Caco-2 (cell line): ENCODE measurements around the gene GLP2R. TPM values are rescaled to one million over a fixed set of nuclear protein-coding genes. Genes with fewer than 3 reads are reported as not detected.

Source experiments
- BruUV-seq: library from RNA; stranded (reverse); fragments of 400-500 nt; replicated peaks from 2 replicates; lab custom pipeline; 2021; lab: Mats Ljungman, UMichigan
- CTCF ChIA-PET: fragments of 300-600 bp; sonication (Branson Sonifier 250); formaldehyde crosslinking; loops from one replicate; lab custom pipeline; 2022; ENCODE audit warnings: antibody characterized with exemption; lab: Charles Lee
- POLR2A ChIA-PET: fragments of 300-600 bp; sonication (Branson Sonifier 250); formaldehyde crosslinking; loops from one replicate; lab custom pipeline; 2022; ENCODE audit warnings: antibody characterized with exemption; lab: Charles Lee
- DNase-seq, 2 experiments: peaks; one replicate each; pipeline versions ENCODE4 v3.0.0 to v3.0.0-alpha.2; 2020 to 2022
- H3K27me3 ChIP-seq: replicated peaks from 2 replicates; pipeline ENCODE4 v1.6.0; 2011; ENCODE audit warnings: low read length; ENCODE audit not compliant: control insufficient read depth, insufficient read depth
- H3K36me3 ChIP-seq: 2 replicates; pipeline ENCODE4 v1.5.1; 2011; ENCODE audit warnings: low read length; ENCODE audit not compliant: control insufficient read depth, insufficient read depth
- H3K4me1 ChIP-seq: fragments of 250-450 bp; sonication (Bioruptor Pico); 2 replicates; pipeline ENCODE4 v1.5.1; 2020; ENCODE audit warnings: mild to moderate bottlenecking
- H3K4me3 ChIP-seq: 2 replicates; pipeline ENCODE4 v1.5.1; 2011; ENCODE audit warnings: low read depth, mild to moderate bottlenecking, control low read depth, low read length
- H3K9me3 ChIP-seq: fragments of 250-450 bp; sonication (Bioruptor Pico); 2 replicates; pipeline ENCODE4 v1.5.1; 2020; ENCODE audit warnings: mild to moderate bottlenecking, moderate library complexity
- H3K27ac Mint-ChIP-seq: one replicate; pipeline ENCODE4 v1.8.0; 2022; ENCODE audit warnings: mixed read lengths; ENCODE audit not compliant: unreplicated experiment
- H3K27me3 Mint-ChIP-seq: one replicate; pipeline ENCODE4 v1.8.0; 2022; ENCODE audit warnings: mixed read lengths; ENCODE audit not compliant: insufficient read depth, unreplicated experiment
- H3K36me3 Mint-ChIP-seq: one replicate; pipeline ENCODE4 v1.8.0; 2022; ENCODE audit warnings: mild to moderate bottlenecking, mixed read lengths; ENCODE audit not compliant: insufficient read depth, unreplicated experiment
- H3K4me1 Mint-ChIP-seq: one replicate; pipeline ENCODE4 v1.8.0; 2022; ENCODE audit warnings: low read depth, mixed read lengths; ENCODE audit not compliant: unreplicated experiment
- H3K4me3 Mint-ChIP-seq: one replicate; pipeline ENCODE4 v1.8.0; 2022; ENCODE audit warnings: mild to moderate bottlenecking, moderate library complexity, mixed read lengths; ENCODE audit not compliant: unreplicated experiment
- H3K9me3 Mint-ChIP-seq: one replicate; pipeline ENCODE4 v1.8.0; 2022; ENCODE audit warnings: mixed read lengths; ENCODE audit not compliant: unreplicated experiment
- intact Hi-C: fragments of 100-400 bp; cut with micrococcal nuclease; formaldehyde crosslinking; loops from one replicate; pipeline ENCODE4 v1.10.0; 2022; ENCODE audit not compliant: unreplicated experiment
- total RNA-seq: library from RNA; stranded (reverse); gene quantifications from 2 replicates; pipeline ENCODE4 v1.2.3, GENCODE V29; 2022
- TF ChIP-seq, protein P1 (sequence below), 2 experiments: fragments of 200-600 bp in 1 of 2; IDR thresholded peaks; 1 replicate in 1 of 2; 2 replicates in 1 of 2; pipeline versions ENCODE4 v1.5.1 to v1.8.0; 2011 to 2022; ENCODE audit warnings: antibody characterized with exemption in 1 of 2, control low read depth in 1 of 2, inconsistent platforms in 1 of 2, low read depth in 1 of 2, low read length in 1 of 2, mild to moderate bottlenecking in 1 of 2, moderate library complexity in 1 of 2; ENCODE audit not compliant: insufficient read depth in 1 of 2, severe bottlenecking in 1 of 2, unreplicated experiment in 1 of 2

Gene GLP2R
- total RNA-seq, 1 experiment from 2014 or later = not detected

DNA sequence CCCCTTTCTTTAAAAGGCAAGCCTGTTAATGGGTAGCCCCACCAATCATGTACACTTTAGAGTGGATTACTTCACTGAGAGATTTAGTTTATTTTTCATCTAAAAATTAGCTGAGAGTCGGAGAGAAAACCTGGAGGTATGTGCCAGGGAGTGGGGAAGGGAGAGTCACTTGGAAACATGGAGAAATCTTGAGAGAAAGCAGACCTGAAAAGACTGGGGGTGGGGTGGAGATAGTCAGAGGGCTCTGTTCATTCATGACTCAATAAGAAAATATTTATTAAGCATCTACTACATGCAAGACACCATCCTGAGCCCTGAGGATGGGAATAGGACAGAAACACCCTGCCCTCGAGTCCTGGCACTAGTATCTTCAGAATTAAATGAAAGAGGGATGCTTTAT, 106.8 kb downstream of the GLP2R start:
- no peaks in the 10 kb centered on the region for H3K27me3 Mint-ChIP-seq
- intact Hi-C loops = no loop called here
- TF ChIP-seq, protein P1, sequence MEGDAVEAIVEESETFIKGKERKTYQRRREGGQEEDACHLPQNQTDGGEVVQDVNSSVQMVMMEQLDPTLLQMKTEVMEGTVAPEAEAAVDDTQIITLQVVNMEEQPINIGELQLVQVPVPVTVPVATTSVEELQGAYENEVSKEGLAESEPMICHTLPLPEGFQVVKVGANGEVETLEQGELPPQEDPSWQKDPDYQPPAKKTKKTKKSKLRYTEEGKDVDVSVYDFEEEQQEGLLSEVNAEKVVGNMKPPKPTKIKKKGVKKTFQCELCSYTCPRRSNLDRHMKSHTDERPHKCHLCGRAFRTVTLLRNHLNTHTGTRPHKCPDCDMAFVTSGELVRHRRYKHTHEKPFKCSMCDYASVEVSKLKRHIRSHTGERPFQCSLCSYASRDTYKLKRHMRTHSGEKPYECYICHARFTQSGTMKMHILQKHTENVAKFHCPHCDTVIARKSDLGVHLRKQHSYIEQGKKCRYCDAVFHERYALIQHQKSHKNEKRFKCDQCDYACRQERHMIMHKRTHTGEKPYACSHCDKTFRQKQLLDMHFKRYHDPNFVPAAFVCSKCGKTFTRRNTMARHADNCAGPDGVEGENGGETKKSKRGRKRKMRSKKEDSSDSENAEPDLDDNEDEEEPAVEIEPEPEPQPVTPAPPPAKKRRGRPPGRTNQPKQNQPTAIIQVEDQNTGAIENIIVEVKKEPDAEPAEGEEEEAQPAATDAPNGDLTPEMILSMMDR (IDR thresholded peaks at IDR 0.05; ENCODE audit: insufficient read depth in 1 of 2, low read depth in 1 of 2, low read length in 1 of 2, severe bottlenecking in 1 of 2, unreplicated experiment in 1 of 2) = no peak
- no peak for DNase-seq
- H3K4me1 Mint-ChIP-seq = no peaks in the 10 kb centered on the region
- no peaks in the 10 kb centered on the region for H3K9me3 ChIP-seq
- no peak overlapping the region for H3K4me3 Mint-ChIP-seq
- no peak overlapping the region for H3K27ac Mint-ChIP-seq
- POLR2A ChIA-PET = no interaction called here
- no peak overlapping the region for H3K4me3 ChIP-seq
- CTCF ChIA-PET = no interaction called here
- H3K36me3 ChIP-seq = no peaks in the 10 kb centered on the region
- no TSS peak for BruUV-seq
- H3K27me3 ChIP-seq = no peaks in the 10 kb centered on the region
- no peaks in the 10 kb centered on the region for H3K36me3 Mint-ChIP-seq
- H3K4me1 ChIP-seq = no peaks in the 10 kb centered on the region
- H3K9me3 Mint-ChIP-seq = no peaks in the 10 kb centered on the region

DNA sequence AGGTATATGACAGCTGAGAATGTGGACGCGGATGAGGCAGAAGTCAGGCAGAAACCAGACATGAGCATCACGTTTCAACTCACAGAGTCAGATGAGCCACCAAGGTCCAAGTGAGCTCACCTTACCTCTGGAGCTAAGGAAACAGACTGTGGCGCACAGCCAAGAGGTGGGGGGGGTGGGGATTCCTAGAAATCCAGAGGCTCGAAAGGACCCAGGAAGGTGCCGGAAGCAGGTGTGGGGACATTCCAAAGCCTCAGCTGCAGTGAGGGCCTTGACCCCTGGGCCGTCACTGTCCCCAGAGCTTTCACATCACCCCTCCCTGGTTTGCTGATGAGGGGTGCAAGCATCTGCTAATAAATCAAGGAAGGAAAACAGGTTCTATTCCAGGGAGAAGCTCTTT, 108.6 kb downstream of the GLP2R start:
- no peaks in the 10 kb centered on the region for H3K9me3 ChIP-seq
- no peak overlapping the region for H3K4me3 ChIP-seq
- no peaks in the 10 kb centered on the region for H3K4me1 Mint-ChIP-seq
- H3K4me3 Mint-ChIP-seq = no peak overlapping the region
- no peaks in the 10 kb centered on the region for H3K36me3 ChIP-seq
- H3K36me3 Mint-ChIP-seq = no peaks in the 10 kb centered on the region
- intact Hi-C loops = no loop called here
- CTCF ChIA-PET = no interaction called here
- no peaks in the 10 kb centered on the region for H3K9me3 Mint-ChIP-seq
- H3K4me1 ChIP-seq = no peaks in the 10 kb centered on the region
- DNase-seq = no peak
- no TSS peak for BruUV-seq
- no peak overlapping the region for H3K27ac Mint-ChIP-seq
- H3K27me3 Mint-ChIP-seq = no peaks in the 10 kb centered on the region
- no peaks in the 10 kb centered on the region for H3K27me3 ChIP-seq
- POLR2A ChIA-PET = no interaction called here
- TF ChIP-seq, protein P1 (IDR thresholded peaks at IDR 0.05; ENCODE audit: insufficient read depth in 1 of 2, low read depth in 1 of 2, low read length in 1 of 2, severe bottlenecking in 1 of 2, unreplicated experiment in 1 of 2) = no peak

DNA sequence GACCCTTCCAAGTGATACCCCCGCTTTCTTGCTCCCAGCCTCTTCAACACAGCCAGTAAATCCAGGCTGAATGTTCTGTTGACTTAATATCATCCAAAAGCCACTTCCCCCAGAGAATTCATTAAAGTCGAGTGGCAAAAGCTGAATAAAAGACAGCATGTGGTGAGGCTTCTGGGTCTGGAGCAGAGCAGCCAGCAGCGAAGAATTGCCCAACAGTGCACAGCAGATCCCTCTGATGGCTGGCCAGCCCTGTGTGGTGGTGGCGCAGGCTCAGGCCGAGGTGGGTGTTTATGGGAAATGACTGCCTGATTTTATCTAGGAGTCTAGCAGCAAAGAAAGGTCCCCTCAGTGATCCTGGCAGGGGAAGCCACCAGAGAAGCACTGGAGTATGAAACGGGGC, 109.7 kb downstream of the GLP2R start:
- no TSS peak for BruUV-seq
- Histone ChIP-seq H3K9me3 (no peaks in the 10 kb centered on the region), H3K4me1 (no peaks in the 10 kb centered on the region), H3K4me3 (no peak overlapping the region), H3K27me3 (no peaks in the 10 kb centered on the region), H3K36me3 (no peaks in the 10 kb centered on the region)
- CTCF ChIA-PET = no interaction called here
- TF ChIP-seq, protein P1 (IDR thresholded peaks at IDR 0.05; ENCODE audit: insufficient read depth in 1 of 2, low read depth in 1 of 2, low read length in 1 of 2, severe bottlenecking in 1 of 2, unreplicated experiment in 1 of 2) = no peak
- no peak for DNase-seq
- POLR2A ChIA-PET = no interaction called here
- H3K27me3 Mint-ChIP-seq = no peaks in the 10 kb centered on the region
- no peak overlapping the region for H3K27ac Mint-ChIP-seq
- H3K4me1 Mint-ChIP-seq = no peaks in the 10 kb centered on the region
- intact Hi-C loops = no loop called here
- no peak overlapping the region for H3K4me3 Mint-ChIP-seq
- no peaks in the 10 kb centered on the region for H3K36me3 Mint-ChIP-seq
- H3K9me3 Mint-ChIP-seq = no peaks in the 10 kb centered on the region
